IMR-90 (cell line): ENCODE data around the gene PANK4. TPM values are rescaled to one million over a fixed set of nuclear protein-coding genes. Genes with fewer than 3 reads are reported as not detected.

ENCODE experiments used
- ATAC-seq: fragments of 200-7000 bp; cut with Tn5 transposase; 2 replicates; pipeline ENCODE4 v1.9.1; 2020; ENCODE audit warnings: low read depth, mild to moderate bottlenecking, moderate library complexity
- BruUV-seq: library from RNA; stranded (reverse); fragments of 400-500 nt; replicated peaks from 2 replicates; lab custom pipeline; 2021; lab: Mats Ljungman, UMichigan
- CTCF ChIA-PET: fragments of 300-600 bp; formaldehyde crosslinking; extraction: SDS; loops from one replicate; lab custom pipeline; 2021; ENCODE audit warnings: antibody characterized with exemption; lab: Yijun Ruan, JAX
- POLR2A ChIA-PET: fragments of 300-600 bp; sonication (Branson Sonifier 250); formaldehyde crosslinking; loops from one replicate; lab custom pipeline; 2022; ENCODE audit warnings: antibody characterized with exemption; ENCODE audit not compliant: unreplicated experiment; lab: Charles Lee
- DNase-seq: peaks from one replicate; pipeline ENCODE4 v3.0.0; 2013
- H2AFZ ChIP-seq: replicated peaks from 2 replicates; pipeline ENCODE3; 2013; ENCODE audit warnings: low read length, mild to moderate bottlenecking; ENCODE audit not compliant: poor library complexity
- H2AK5ac ChIP-seq: 2 replicates; pipeline ENCODE4 v1.6.1; 2013; ENCODE audit warnings: low read depth, low read length, inconsistent platforms
- H2AK9ac ChIP-seq: replicated peaks from 2 replicates; pipeline ENCODE3; 2013; ENCODE audit warnings: mild to moderate bottlenecking, low read depth, low read length, moderate library complexity; ENCODE audit not compliant: poor library complexity
- H2BK120ac ChIP-seq: 2 replicates; pipeline ENCODE4 v1.6.1; 2013; ENCODE audit warnings: low read depth, low read length, inconsistent platforms
- H2BK15ac ChIP-seq: 3 replicates; pipeline ENCODE4 v1.6.1; 2013; ENCODE audit warnings: low read depth, low read length, inconsistent platforms
- H2BK20ac ChIP-seq: 2 replicates; pipeline ENCODE4 v1.6.1; 2013; ENCODE audit warnings: low read depth, mild to moderate bottlenecking, inconsistent platforms, low read length, moderate library complexity
- H2BK5ac ChIP-seq: 2 replicates; pipeline ENCODE4 v1.6.1; 2013; ENCODE audit warnings: mild to moderate bottlenecking, low read depth, low read length, inconsistent platforms; ENCODE audit not compliant: poor library complexity, severe bottlenecking
- H3K14ac ChIP-seq: replicated peaks from 2 replicates; pipeline ENCODE4 v1.6.1; 2013; ENCODE audit warnings: low read depth, low read length, inconsistent platforms
- H3K18ac ChIP-seq: 2 replicates; pipeline ENCODE4 v1.6.1; 2013; ENCODE audit warnings: low read depth, low read length, control low read depth
- H3K23ac ChIP-seq: 2 replicates; pipeline ENCODE4 v1.6.1; 2013; ENCODE audit warnings: low read depth, low read length, inconsistent platforms
- H3K27ac ChIP-seq: 2 replicates; pipeline ENCODE4 v1.5.1; 2013; ENCODE audit warnings: mild to moderate bottlenecking, control low read depth, low read length; ENCODE audit not compliant: insufficient read depth
- H3K27me3 ChIP-seq: 2 replicates; pipeline ENCODE4 v1.6.1; 2013; ENCODE audit warnings: low read length; ENCODE audit not compliant: control insufficient read depth, insufficient read depth
- H3K36me3 ChIP-seq: 2 replicates; pipeline ENCODE4 v1.6.1; 2013; ENCODE audit warnings: low read length, mixed read lengths; ENCODE audit not compliant: control insufficient read depth, insufficient read depth
- H3K4ac ChIP-seq: 2 replicates; pipeline ENCODE4 v1.6.1; 2013; ENCODE audit warnings: low read depth, low read length, inconsistent platforms
- H3K4me1 ChIP-seq: 2 replicates; pipeline ENCODE4 v1.6.1; 2013; ENCODE audit warnings: low read length, mixed read lengths; ENCODE audit not compliant: control insufficient read depth, insufficient read depth
- H3K4me2 ChIP-seq: 2 replicates; pipeline ENCODE4 v1.6.1; 2013; ENCODE audit warnings: low read depth, mild to moderate bottlenecking, control low read depth, low read length, moderate library complexity
- H3K4me3 ChIP-seq: 2 replicates; pipeline ENCODE4 v1.5.1; 2013; ENCODE audit warnings: low read depth, mild to moderate bottlenecking, control low read depth, low read length, moderate library complexity; ENCODE audit not compliant: insufficient read depth
- H3K56ac ChIP-seq: 2 replicates; pipeline ENCODE4 v1.6.1; 2013; ENCODE audit warnings: low read length, inconsistent platforms; ENCODE audit not compliant: insufficient read depth; ENCODE audit errors: extremely low read depth
- H3K79me1 ChIP-seq, 2 experiments: 2 replicates each; pipeline ENCODE4 v1.6.1; 2013; ENCODE audit warnings: low read length in 2 of 2, inconsistent platforms in 1 of 2, low read depth in 1 of 2
- H3K9ac ChIP-seq: 2 replicates; pipeline ENCODE4 v1.6.1; 2013; ENCODE audit warnings: low read depth, low read length, control low read depth
- H3K9me1 ChIP-seq: 2 replicates; pipeline ENCODE4 v1.6.1; 2013; ENCODE audit warnings: low read length, inconsistent platforms; ENCODE audit not compliant: insufficient read depth
- H3K9me3 ChIP-seq: 2 replicates; pipeline ENCODE4 v1.6.1; 2013; ENCODE audit warnings: low read length; ENCODE audit not compliant: control insufficient read depth, insufficient read depth
- H4K20me1 ChIP-seq: 2 replicates; pipeline ENCODE4 v1.6.1; 2013; ENCODE audit warnings: low read length, inconsistent platforms; ENCODE audit not compliant: insufficient read depth
- H4K5ac ChIP-seq: 2 replicates; pipeline ENCODE4 v1.6.1; 2013; ENCODE audit warnings: mild to moderate bottlenecking, low read depth, low read length, control low read depth
- H4K8ac ChIP-seq, 2 experiments: 2 replicates each; pipeline ENCODE4 v1.6.1; 2013; ENCODE audit warnings: low read depth in 2 of 2, low read length in 2 of 2, control low read depth in 1 of 2, inconsistent platforms in 1 of 2
- H4K91ac ChIP-seq: 2 replicates; pipeline ENCODE4 v1.6.1; 2013; ENCODE audit warnings: low read depth, low read length, inconsistent platforms; ENCODE audit not compliant: insufficient read depth
- BHLHE40 ChIP-seq: fragments of 150-350 bp; IDR thresholded peaks from 2 replicates; pipeline ENCODE4 v1.6.1; 2016; ENCODE audit warnings: mild to moderate bottlenecking, low read depth, low read length
- CHD1 ChIP-seq: IDR thresholded peaks from 2 replicates; pipeline ENCODE4 v1.6.1; 2012; ENCODE audit warnings: low read depth, low read length, improper control_type of control experiment
- CTCF ChIP-seq: conservative IDR thresholded peaks from 2 replicates; pipeline ENCODE4 v1.5.1; 2012; ENCODE audit warnings: mild to moderate bottlenecking, low read depth, low read length, improper control_type of control experiment
- FOS ChIP-seq: fragments of 150-350 bp; IDR thresholded peaks from 2 replicates; pipeline ENCODE4 v1.6.1; 2016; ENCODE audit warnings: low read depth, low read length
- MAFK ChIP-seq: IDR thresholded peaks from 2 replicates; pipeline ENCODE4 v1.6.1; 2012; ENCODE audit warnings: low read depth, low read length, improper control_type of control experiment
- MAZ ChIP-seq: IDR thresholded peaks from 2 replicates; pipeline ENCODE4 v1.6.1; 2012; ENCODE audit warnings: low read depth, mild to moderate bottlenecking, low read length, improper control_type of control experiment, moderate library complexity, borderline replicate concordance
- MXI1 ChIP-seq: IDR thresholded peaks from 2 replicates; pipeline ENCODE4 v1.6.1; 2012; ENCODE audit warnings: low read depth, mild to moderate bottlenecking, low read length, moderate library complexity, borderline replicate concordance
- NFE2L2 ChIP-seq: fragments of 150-350 bp; IDR thresholded peaks from 2 replicates; pipeline ENCODE4 v1.6.1; 2016; ENCODE audit warnings: low read depth, mild to moderate bottlenecking, low read length
- POLR2A ChIP-seq: IDR thresholded peaks from 2 replicates; pipeline ENCODE4 v1.6.1; 2012; ENCODE audit warnings: mild to moderate bottlenecking, low read depth, low read length
- RAD21 ChIP-seq: IDR thresholded peaks from 2 replicates; pipeline ENCODE4 v1.6.1; 2012; ENCODE audit warnings: low read length, improper control_type of control experiment
- RCOR1 ChIP-seq: IDR thresholded peaks from 2 replicates; pipeline ENCODE4 v1.6.1; 2012; ENCODE audit warnings: mild to moderate bottlenecking, low read length, improper control_type of control experiment; ENCODE audit not compliant: insufficient replicate concordance
- RFX5 ChIP-seq: IDR thresholded peaks from 2 replicates; pipeline ENCODE4 v1.8.0; 2012; ENCODE audit warnings: low read depth, mild to moderate bottlenecking, low read length, moderate library complexity
- SMC3 ChIP-seq: fragments of 150-350 bp; IDR thresholded peaks from 2 replicates; pipeline ENCODE4 v1.6.1; 2016; ENCODE audit warnings: low read depth, mild to moderate bottlenecking, antibody characterized with exemption, low read length, moderate library complexity
- USF2 ChIP-seq: fragments of 150-350 bp; IDR thresholded peaks from 2 replicates; pipeline ENCODE4 v1.6.1; 2017; ENCODE audit warnings: mild to moderate bottlenecking, antibody characterized with exemption, low read length, low read depth
- WGBS, 2 experiments: methylation state at CpG; one replicate each; pipeline versions ENCODE4 v1.1.5 to v1.1.7; 2013; ENCODE audit warnings: missing lambda C conversion rate in 2 of 2; ENCODE audit not compliant: insufficient read length in 1 of 2; ENCODE audit errors: extremely low coverage in 2 of 2; 5-methylcytosine and 5-hydroxymethylcytosine counted together
- dilution Hi-C: fragments of 300-500 bp; cut with HindIII; formaldehyde crosslinking; loops from one replicate; pipeline ENCODE4 v1.14.3; 2018; ENCODE audit warnings: low sequenced_read_pairs; ENCODE audit not compliant: unreplicated experiment
- in situ Hi-C: fragments of 300-500 bp; cut with MboI; formaldehyde crosslinking; loops from 3 replicates; pipeline ENCODE4 v1.14.3; 2019; ENCODE audit warnings: low sequenced_read_pairs, inconsistent platforms, mixed read lengths
- intact Hi-C: fragments of 100-400 bp; cut with micrococcal nuclease; formaldehyde crosslinking; loops from 2 replicates; pipeline ENCODE4 v1.10.0; 2022
- polyA plus RNA-seq, 3 experiments: library from polyadenylated mRNA; depleted of rRNA; stranded (reverse); fragments of >200 nt; gene quantifications; 2 replicates each; pipeline ENCODE4 v1.2.3, GENCODE V29; 2012; ENCODE audit warnings: low replicate concordance in 1 of 3
- total RNA-seq: library from RNA; depleted of rRNA; stranded (reverse); fragments of >200 nt; gene quantifications from 2 replicates; pipeline ENCODE4 v1.2.3, GENCODE V29; 2012

PANK4 gene
- total and polyA plus RNA-seq, 2 of the 4 experiments (the other 2 are of a cell fraction) = 14.0 to 18.5 TPM

GRCh38 chr1:2523191-2523890 is 3.1 kb downstream of the PANK4 start:
- Histone ChIP-seq H3K56ac (0 out of 2 replicates have a peak overlapping the region, but pooled peaks have one; percentile 38), H3K36me3 (peaks cover 27% of the 10 kb centered on the region), H3K4me1 (peaks cover 25% of the 10 kb centered on the region), H3K27ac (peak overlapping the region; percentile 82), H2BK120ac (peak overlapping the region; percentile 96), H3K4me2 (peak overlapping the region; percentile 72), H3K9ac (0 out of 2 replicates have a peak overlapping the region, but pooled peaks have one; percentile 10), H3K23ac (peak overlapping the region; percentile 87; the same call in 1 of the 2 replicates), H3K18ac (peak overlapping the region; percentile 10; the same call in 1 of the 2 replicates), H4K8ac (peak overlapping the region in 1 of 2 experiments; percentile 89; a peak in 3 of 4 replicates), H2AFZ (peak overlapping the region; percentile 66), H2BK15ac (peak overlapping the region; percentile 98; the same call in 2 of the 3 replicates), H2BK5ac (peak overlapping the region; percentile 84), H3K27me3 (no peaks in the 10 kb centered on the region), H4K20me1 (peaks cover 49% of the 10 kb centered on the region), H2BK20ac (peak overlapping the region; percentile 85), H3K9me3 (no peaks in the 10 kb centered on the region), H3K79me1 (peaks cover 7 to 47% of the 10 kb centered on the region in 2 experiments), H3K14ac (peak overlapping the region; percentile 85), H3K4ac (peak overlapping the region; percentile 93), H2AK5ac (peak overlapping the region; percentile 99), H3K9me1 (peaks cover 13% of the 10 kb centered on the region), H2AK9ac (peak overlapping the region; percentile 97), H3K4me3 (no peak overlapping the region), H4K5ac (peak overlapping the region; percentile 35), H4K91ac (peak overlapping the region; percentile 86)
- ChIA-PET POLR2A (no interaction called here), CTCF (interaction anchor here (0.6 kb wide), 1 partner anchor 71 kb away, joined by 4 read pairs; no protein-coding TSS in a partner anchor)
- dilution Hi-C loops = no loop called here
- DNase-seq (peak; percentile 66), ATAC-seq (no peak)
- 82% methylated on average over 4 of the region's 32 CpGs; no CpG with 5 or more reads in 1 of the 2 experiments for WGBS, 2 experiments
- in situ Hi-C loops = no loop called here
- intact Hi-C loops = no loop called here
- no TSS peak for BruUV-seq
- no peak for TF ChIP-seq FOS
- TF ChIP-seq NFE2L2 = no peak
- no peak for TF ChIP-seq POLR2A
- TF ChIP-seq CTCF = 0 out of 2 replicates have a peak, but pooled peaks have one; percentile 14
- TF ChIP-seq BHLHE40 = no peak
- TF ChIP-seq MAZ = no peak
- no peak for TF ChIP-seq MXI1
- TF ChIP-seq MAFK = no peak
- TF ChIP-seq RCOR1 = no peak
- TF ChIP-seq RFX5 = no peak
- TF ChIP-seq SMC3 = 0 out of 2 replicates have a peak, but pooled peaks have one; percentile 4
- TF ChIP-seq RAD21 = no peak
- TF ChIP-seq CHD1 = no peak
- TF ChIP-seq USF2 = no peak
